CD4-positive, alpha-beta memory T cell (primary cell): ENCODE data around the gene EIF3J. TPM values are rescaled to one million over a fixed set of nuclear protein-coding genes. Genes with fewer than 3 reads are reported as not detected.

Experiments used
- CTCF ChIA-PET: fragments of 350-600 bp; sonication (Branson Sonifier 250); formaldehyde crosslinking; loops from one replicate; lab custom pipeline; 2021; ENCODE audit warnings: inconsistent platforms; ENCODE audit not compliant: partially characterized antibody; lab: Charles Lee
- POLR2A ChIA-PET: fragments of 350-600 bp; sonication (Branson Sonifier 250); formaldehyde crosslinking; loops from one replicate; lab custom pipeline; 2021; ENCODE audit not compliant: partially characterized antibody; lab: Charles Lee
- DNase-seq, 5 donors: peaks; one replicate each; pipeline versions ENCODE4 v3.0.0 to v3.0.0-alpha.2; 2020 to 2022; ENCODE audit warnings: mixed read lengths in 1 of 5
- H3K27ac ChIP-seq: one replicate; pipeline ENCODE4 v1.7.0; 2013; ENCODE audit warnings: low read depth, low read length
- H3K27me3 ChIP-seq: 2 replicates; pipeline ENCODE4 v1.7.0; 2013; ENCODE audit warnings: mild to moderate bottlenecking, low read length, moderate library complexity; ENCODE audit not compliant: insufficient read depth
- H3K36me3 ChIP-seq: 2 replicates; pipeline ENCODE4 v1.7.0; 2013; ENCODE audit warnings: mild to moderate bottlenecking, low read length, moderate library complexity; ENCODE audit not compliant: insufficient read depth
- H3K4me1 ChIP-seq: 2 replicates; pipeline ENCODE4 v1.7.0; 2013; ENCODE audit warnings: mild to moderate bottlenecking, low read length, moderate library complexity; ENCODE audit not compliant: insufficient read depth
- H3K4me3 ChIP-seq, 2 donors: one replicate each; pipeline ENCODE4 v1.7.0; 2013; ENCODE audit warnings: low read length in 2 of 2, mild to moderate bottlenecking in 1 of 2
- H3K9me3 ChIP-seq, 2 donors: one replicate each; pipeline ENCODE4 v1.7.0; 2013; ENCODE audit warnings: low read length in 2 of 2, control low read depth in 1 of 2; ENCODE audit not compliant: control insufficient read depth in 1 of 2
- H3K27ac Mint-ChIP-seq, 7 donors: one replicate each; pipeline ENCODE4 v1.8.0; 2020 to 2021; ENCODE audit warnings: mixed read lengths in 7 of 7, mild to moderate bottlenecking in 6 of 7, inconsistent platforms in 3 of 7, moderate library complexity in 3 of 7
- H3K27me3 Mint-ChIP-seq, 2 donors: one replicate each; pipeline ENCODE4 v1.8.0; 2020 to 2021; ENCODE audit warnings: mixed read lengths in 2 of 2
- H3K36me3 Mint-ChIP-seq, 2 donors: one replicate each; pipeline ENCODE4 v1.8.0; 2020 to 2021; ENCODE audit warnings: mixed read lengths in 2 of 2, inconsistent platforms in 1 of 2, mild to moderate bottlenecking in 1 of 2
- H3K4me1 Mint-ChIP-seq, 4 donors: one replicate each; pipeline ENCODE4 v1.8.0; 2020 to 2021; ENCODE audit warnings: mixed read lengths in 4 of 4, mild to moderate bottlenecking in 1 of 4
- H3K4me3 Mint-ChIP-seq, 8 donors: one replicate each; pipeline ENCODE4 v1.8.0; 2020 to 2021; ENCODE audit warnings: mixed read lengths in 8 of 8, mild to moderate bottlenecking in 7 of 8, moderate library complexity in 6 of 8, inconsistent platforms in 3 of 8
- H3K9me3 Mint-ChIP-seq, 8 donors: one replicate each; pipeline ENCODE4 v1.8.0; 2020 to 2021; ENCODE audit warnings: mixed read lengths in 8 of 8, mild to moderate bottlenecking in 5 of 8, inconsistent platforms in 3 of 8, moderate library complexity in 1 of 8
- intact Hi-C: fragments of 100-400 bp; cut with micrococcal nuclease; formaldehyde crosslinking; loops from one replicate; pipeline ENCODE4 v1.15.1; 2023
- polyA plus RNA-seq, 2 donors: library from polyadenylated mRNA; unstranded; fragments of 300-500 nt; fragmentation: Illumina TruSeq; gene quantifications; one replicate each; pipeline ENCODE4 v1.2.3, GENCODE V29; 2021
- total RNA-seq, 2 experiments: library from RNA; stranded (reverse); gene quantifications; one replicate each; pipeline ENCODE4 v1.2.3, GENCODE V29; 2021

Gene EIF3J
- total and polyA plus RNA-seq, 4 experiments from 2014 or later: 20.4 to 76.8 (median 48.0) TPM

DNA sequence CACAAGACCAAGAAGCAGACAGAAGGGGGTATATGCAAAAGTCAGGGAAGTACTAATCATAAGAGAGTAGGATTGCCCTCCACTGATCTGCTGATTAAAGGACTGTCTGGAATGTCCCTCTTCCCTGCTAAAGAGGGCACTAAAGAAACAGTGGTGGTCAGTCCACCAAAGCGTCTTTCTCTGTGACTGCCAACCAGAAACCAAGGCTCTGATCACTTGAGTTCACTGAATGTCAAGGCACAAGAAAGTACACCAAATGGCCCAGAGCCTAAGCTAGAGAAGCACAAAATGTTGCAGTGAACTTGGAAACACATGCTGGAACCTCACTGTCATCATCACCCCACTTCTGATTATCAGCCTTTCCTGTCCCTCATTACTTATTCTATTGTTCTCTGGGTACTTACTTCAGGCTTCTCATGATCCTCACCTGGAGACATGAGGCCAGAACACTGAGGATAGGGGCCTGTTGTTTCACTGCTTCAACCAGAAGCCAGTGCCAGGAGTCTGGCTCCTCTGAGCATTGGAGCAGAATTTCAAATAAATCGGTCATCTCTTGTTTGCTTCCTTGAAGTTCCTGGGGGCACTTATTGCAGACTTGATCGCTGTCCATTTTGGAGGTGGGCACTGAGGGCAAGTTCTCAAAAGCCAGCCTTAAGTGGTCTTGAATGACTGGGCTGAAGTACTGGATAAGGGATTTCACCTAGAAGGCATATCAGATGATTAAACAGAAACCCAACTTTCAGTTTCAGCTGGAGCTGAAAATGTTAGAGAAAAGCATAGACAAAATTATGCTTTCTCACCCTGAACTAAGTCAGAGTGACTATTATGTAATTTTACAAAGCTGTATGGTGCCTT is 58.9 kb downstream of the EIF3J start:
- Mint-ChIP-seq H3K36me3 (peaks cover 28 to 51% of the 10 kb centered on the region in 2 donors), H3K27me3 (no peaks in the 10 kb centered on the region), H3K4me1 (peaks cover 17 to 41% (median 26%) of the 10 kb centered on the region in 4 donors), H3K9me3 (no peaks in the 10 kb centered on the region), H3K27ac (peak overlapping the region; percentile 29 to 86 (median 62)), H3K4me3 (no peak overlapping the region)
- CTCF ChIA-PET: interaction anchor here (0.7 to 4.5 kb wide), 3 partner anchors 140 to 160 kb away, joined by 3 to 22 read pairs (median 3); partner anchors contain the start of gene TRIM69
- Histone ChIP-seq H3K9me3 (no peaks in the 10 kb centered on the region), H3K36me3 (peaks cover 25% of the 10 kb centered on the region), H3K27ac (no peak overlapping the region), H3K27me3 (no peaks in the 10 kb centered on the region), H3K4me1 (peaks cover 26% of the 10 kb centered on the region), H3K4me3 (no peak overlapping the region)
- POLR2A ChIA-PET: interaction anchor here (0.6 to 3.5 kb wide), 3 partner anchors 118 to 143 kb away, joined by 3 to 15 read pairs (median 3); no protein-coding TSS in a partner anchor
- intact Hi-C loops: no loop called here
- no peak for DNase-seq

DNA sequence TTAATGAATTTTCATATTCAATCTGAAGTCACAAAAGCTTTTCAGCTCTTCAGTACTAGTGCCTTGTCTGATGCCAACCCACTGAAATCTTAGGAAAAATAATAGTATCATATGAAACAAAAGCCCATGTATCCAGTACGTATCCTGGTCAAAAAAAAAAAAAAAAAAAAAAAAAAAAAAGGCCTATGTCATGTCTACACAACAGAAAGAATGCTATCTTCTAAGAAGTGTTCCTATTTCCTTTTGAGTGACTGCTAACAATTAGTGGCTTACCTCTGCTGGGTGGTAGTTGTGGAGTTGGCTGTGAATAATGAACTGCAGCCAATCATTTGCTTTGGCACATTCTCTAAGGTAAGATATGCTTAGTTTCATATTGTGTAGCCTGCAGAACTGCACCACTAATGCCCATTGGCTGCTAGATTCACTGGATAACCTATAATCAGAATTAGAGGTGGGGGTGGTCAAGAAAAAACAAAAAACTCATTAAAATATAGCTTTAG is 59.6 kb downstream of the EIF3J start:
- H3K36me3 Mint-ChIP-seq: peaks cover 29 to 49% of the 10 kb centered on the region in 2 donors
- Histone ChIP-seq H3K27me3 (no peaks in the 10 kb centered on the region), H3K9me3 (no peaks in the 10 kb centered on the region), H3K27ac (no peak overlapping the region), H3K4me3 (no peak overlapping the region), H3K36me3 (peaks cover 21% of the 10 kb centered on the region), H3K4me1 (peaks cover 26% of the 10 kb centered on the region)
- DNase-seq: no peak
- H3K27ac Mint-ChIP-seq: peak overlapping the region in 4 of 7 donors; percentile 23 to 81 (median 53)
- H3K27me3 Mint-ChIP-seq: no peaks in the 10 kb centered on the region
- POLR2A ChIA-PET: interaction anchor here (0.6 to 3.5 kb wide), 5 partner anchors 67 to 142 kb away, joined by 3 to 15 read pairs (median 3); partner anchors contain the start of gene TRIM69
- intact Hi-C loops: no loop called here
- H3K4me1 Mint-ChIP-seq: peaks cover 17 to 41% (median 26%) of the 10 kb centered on the region in 4 donors
- no peak overlapping the region for H3K4me3 Mint-ChIP-seq
- CTCF ChIA-PET: interaction anchor here (0.8 to 4.5 kb wide), 5 partner anchors 9 to 189 kb away, joined by 3 to 22 read pairs (median 4); no protein-coding TSS in a partner anchor
- no peaks in the 10 kb centered on the region for H3K9me3 Mint-ChIP-seq

DNA sequence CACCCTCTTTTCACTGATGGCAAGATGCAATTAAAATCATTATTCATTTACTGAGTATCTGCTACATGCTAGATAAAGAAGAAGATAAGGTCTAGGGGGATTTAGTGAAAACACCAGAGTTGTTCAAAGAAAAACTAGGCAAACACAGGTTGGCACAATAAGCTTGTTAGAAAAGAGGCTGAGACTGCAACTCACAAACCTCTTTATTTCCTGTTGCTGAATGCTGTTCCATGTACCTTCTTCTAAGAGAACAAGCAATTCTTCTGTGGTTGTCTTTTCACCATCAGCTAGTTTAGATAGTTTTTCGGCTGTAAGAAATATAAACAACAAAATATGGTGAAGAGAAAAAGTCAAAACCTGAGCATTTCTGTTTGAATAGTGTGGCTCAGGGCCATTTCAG is 61.1 kb downstream of the EIF3J start:
- Mint-ChIP-seq H3K27ac (peak overlapping the region; percentile 2 to 93 (median 81)), H3K27me3 (no peaks in the 10 kb centered on the region), H3K9me3 (no peaks in the 10 kb centered on the region), H3K4me1 (peaks cover 17 to 40% (median 25%) of the 10 kb centered on the region in 4 donors), H3K4me3 (peak overlapping the region in 2 of 8 donors; percentile 0 to 33), H3K36me3 (peaks cover 34 to 58% of the 10 kb centered on the region in 2 donors)
- no peak overlapping the region for H3K4me3 ChIP-seq
- no peaks in the 10 kb centered on the region for H3K27me3 ChIP-seq
- H3K36me3 ChIP-seq: peaks cover 11% of the 10 kb centered on the region
- ChIA-PET CTCF (interaction anchor here (0.9 to 4.5 kb wide), 8 partner anchors 14 to 256 kb away, joined by 3 to 22 read pairs (median 4); partner anchors contain the start of gene TRIM69), POLR2A (interaction anchor here (1.0 to 3.5 kb wide), 10 partner anchors 9 to 138 kb away, joined by 3 to 15 read pairs (median 4); partner anchors contain the start of genes B2M, PATL2, SPG11 and TRIM69)
- peaks cover 25% of the 10 kb centered on the region for H3K4me1 ChIP-seq
- DNase-seq: no peak
- H3K27ac ChIP-seq: no peak overlapping the region
- intact Hi-C loops: no loop called here
- no peaks in the 10 kb centered on the region for H3K9me3 ChIP-seq

DNA sequence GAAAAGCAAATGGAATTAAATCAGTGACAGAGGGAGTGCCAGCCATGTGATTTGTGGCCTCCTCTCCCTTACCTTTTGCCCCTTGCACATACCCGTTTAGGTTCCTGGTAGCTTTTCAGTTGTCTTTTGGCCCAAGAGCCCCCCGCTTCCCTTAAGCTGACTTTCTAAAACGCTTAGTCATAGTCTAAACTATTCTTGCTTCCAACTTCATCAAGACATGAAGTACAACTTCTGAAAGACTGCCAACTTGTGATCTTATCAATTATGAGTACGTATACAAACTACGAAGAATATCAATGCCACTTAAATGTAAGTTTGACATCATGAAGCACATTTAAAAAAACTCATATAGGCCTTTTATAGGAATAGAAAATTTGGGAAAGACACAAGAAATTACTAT is 61.9 kb downstream of the EIF3J start:
- peak overlapping the region; percentile 2 to 93 (median 81) for H3K27ac Mint-ChIP-seq
- H3K27me3 ChIP-seq: no peaks in the 10 kb centered on the region
- peak overlapping the region; percentile 8 for H3K27ac ChIP-seq
- H3K27me3 Mint-ChIP-seq: no peaks in the 10 kb centered on the region
- ChIA-PET POLR2A (interaction anchor here (0.6 to 3.5 kb wide), 7 partner anchors 13 to 137 kb away, joined by 3 to 15 read pairs (median 7); partner anchors contain the start of genes B2M, PATL2, SPG11 and TRIM69), CTCF (interaction anchor here (1.0 to 4.5 kb wide), 6 partner anchors 13 to 139 kb away, joined by 3 to 22 read pairs (median 8); partner anchors contain the start of gene TRIM69)
- no peak for DNase-seq
- no peak overlapping the region for H3K4me3 ChIP-seq
- H3K36me3 Mint-ChIP-seq: peaks cover 35 to 59% of the 10 kb centered on the region in 2 donors
- no peaks in the 10 kb centered on the region for H3K9me3 ChIP-seq
- H3K4me3 Mint-ChIP-seq: no peak overlapping the region
- intact Hi-C loops: no loop called here
- H3K9me3 Mint-ChIP-seq: no peaks in the 10 kb centered on the region
- H3K4me1 ChIP-seq: peaks cover 20% of the 10 kb centered on the region
- H3K4me1 Mint-ChIP-seq: peaks cover 15 to 36% (median 20%) of the 10 kb centered on the region in 4 donors
- H3K36me3 ChIP-seq: peaks cover 16% of the 10 kb centered on the region

DNA sequence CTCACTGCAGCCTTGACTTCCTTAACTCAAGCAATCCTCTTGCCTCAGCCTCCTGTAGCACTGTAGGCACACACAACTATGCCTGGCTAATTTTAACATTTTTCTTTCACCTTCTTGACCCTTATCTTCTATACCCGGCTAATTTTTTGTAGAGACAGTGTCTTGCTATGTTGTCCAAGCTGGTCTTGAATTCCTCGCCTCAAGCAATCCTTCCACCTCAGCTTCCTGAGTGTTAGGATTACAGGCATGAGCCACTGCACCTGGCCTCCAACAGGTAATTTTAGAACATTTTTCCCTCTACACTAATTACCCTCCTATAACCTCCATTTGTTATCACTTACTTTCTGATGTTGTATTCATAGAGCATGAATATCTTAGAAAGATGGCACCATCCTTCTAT is 66.2 kb downstream of the EIF3J start:
- CTCF ChIA-PET: interaction anchor here (1.3 to 3.1 kb wide), 2 partner anchors 10 to 135 kb away, joined by 10 read pairs; no protein-coding TSS in a partner anchor
- no peak overlapping the region for H3K4me3 Mint-ChIP-seq
- H3K4me1 Mint-ChIP-seq: peaks cover 9 to 10% (median 10%) of the 10 kb centered on the region in 4 donors
- POLR2A ChIA-PET: interaction anchor here (0.9 kb wide), 1 partner anchor 60 kb away, joined by 4 read pairs; the partner anchor contains the start of gene SPG11
- DNase-seq: no peak
- H3K9me3 Mint-ChIP-seq: no peaks in the 10 kb centered on the region
- no peak overlapping the region for H3K4me3 ChIP-seq
- H3K9me3 ChIP-seq: no peaks in the 10 kb centered on the region
- H3K27ac ChIP-seq: no peak overlapping the region
- peaks cover 8% of the 10 kb centered on the region for H3K4me1 ChIP-seq
- H3K27ac Mint-ChIP-seq: peak overlapping the region in 4 of 7 donors; percentile 9 to 51 (median 14)
- intact Hi-C loops: no loop called here
- no peaks in the 10 kb centered on the region for H3K27me3 ChIP-seq
- no peaks in the 10 kb centered on the region for H3K27me3 Mint-ChIP-seq
- H3K36me3 ChIP-seq: peaks cover 12% of the 10 kb centered on the region
- peaks cover 43 to 61% of the 10 kb centered on the region in 2 donors for H3K36me3 Mint-ChIP-seq

DNA sequence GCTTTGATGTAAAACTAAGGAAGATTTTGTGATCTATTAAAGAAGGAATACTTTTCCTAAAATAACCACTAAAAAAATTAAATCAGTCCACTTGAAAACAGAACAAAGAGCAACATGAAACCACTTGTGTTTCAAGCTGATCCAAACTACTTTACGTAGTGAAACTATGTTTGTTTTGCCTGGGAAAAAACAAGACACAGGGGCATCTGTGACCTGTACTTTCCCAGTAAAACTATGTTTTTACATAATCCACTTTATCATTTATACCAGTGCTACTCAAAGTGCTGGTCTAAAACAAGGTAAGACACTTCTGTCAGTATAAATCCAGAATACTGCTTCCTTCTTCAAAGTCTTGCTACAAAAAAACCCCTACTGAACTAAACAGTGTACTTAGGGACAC is 69.8 kb downstream of the EIF3J start:
- ChIA-PET POLR2A (no interaction called here), CTCF (no interaction called here)
- Histone ChIP-seq H3K9me3 (no peaks in the 10 kb centered on the region), H3K4me1 (no peaks in the 10 kb centered on the region), H3K27me3 (no peaks in the 10 kb centered on the region), H3K36me3 (peaks cover 17% of the 10 kb centered on the region), H3K4me3 (no peak overlapping the region), H3K27ac (no peak overlapping the region)
- peak overlapping the region in 2 of 7 donors; percentile 10 for H3K27ac Mint-ChIP-seq
- no peak for DNase-seq
- no peaks in the 10 kb centered on the region for H3K4me1 Mint-ChIP-seq
- H3K4me3 Mint-ChIP-seq: no peak overlapping the region
- H3K9me3 Mint-ChIP-seq: no peaks in the 10 kb centered on the region
- peaks cover 49 to 65% of the 10 kb centered on the region in 2 donors for H3K36me3 Mint-ChIP-seq
- no peaks in the 10 kb centered on the region for H3K27me3 Mint-ChIP-seq
- intact Hi-C loops: no loop called here
